GM10248 (cell line): ENCODE measurements around the gene CLCA1.

ENCODE experiments used
- CTCF ChIA-PET: fragments of 300-600 bp; sonication (Branson Sonifier 250); formaldehyde crosslinking; extraction: SDS; loops from one replicate; lab custom pipeline; 2021; ENCODE audit warnings: antibody characterized with exemption; lab: Yijun Ruan, JAX
- POLR2A ChIA-PET: fragments of 350-650 bp; sonication (Branson Sonifier 250); formaldehyde crosslinking; extraction: SDS; loops from one replicate; lab custom pipeline; 2020; ENCODE audit warnings: antibody characterized with exemption; lab: Yijun Ruan, JAX
- DNase-seq: peaks from one replicate; pipeline ENCODE4 v3.0.0; 2012; ENCODE audit errors: extremely low spot score
- TF ChIP-seq, protein P1 (sequence below): IDR thresholded peaks from 2 replicates; pipeline ENCODE4 v1.5.1; 2012; ENCODE audit warnings: mild to moderate bottlenecking, low read depth; ENCODE audit errors: extremely low read depth, missing control alignments, control extremely low read depth

The CLCA1 gene

DNA sequence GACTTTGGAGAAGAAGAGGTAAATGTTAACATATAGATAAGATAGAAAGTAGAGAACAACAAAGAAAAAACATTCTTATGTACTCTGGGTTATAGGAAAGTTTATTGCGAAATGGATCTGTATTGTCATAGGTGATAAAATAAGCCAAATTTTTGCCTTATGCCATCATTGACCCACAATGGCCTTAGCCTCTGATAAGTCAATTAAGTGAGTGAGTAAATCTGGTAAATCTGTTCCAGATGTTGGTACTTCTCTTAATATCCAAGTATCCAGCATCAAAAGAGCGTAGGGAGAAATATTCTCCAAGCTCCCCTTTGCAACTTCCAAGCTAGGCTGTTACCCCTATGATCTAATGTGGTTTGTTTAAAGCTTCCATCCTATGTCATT is 39.8 kb downstream of the CLCA1 start:
- ChIA-PET CTCF (interaction anchor here (0.6 to 6.1 kb wide), 11 partner anchors 9 to 625 kb away, joined by 3 to 41 read pairs (median 5); partner anchors contain the start of gene ODF2L), POLR2A (no interaction called here)
- TF ChIP-seq, protein P1, sequence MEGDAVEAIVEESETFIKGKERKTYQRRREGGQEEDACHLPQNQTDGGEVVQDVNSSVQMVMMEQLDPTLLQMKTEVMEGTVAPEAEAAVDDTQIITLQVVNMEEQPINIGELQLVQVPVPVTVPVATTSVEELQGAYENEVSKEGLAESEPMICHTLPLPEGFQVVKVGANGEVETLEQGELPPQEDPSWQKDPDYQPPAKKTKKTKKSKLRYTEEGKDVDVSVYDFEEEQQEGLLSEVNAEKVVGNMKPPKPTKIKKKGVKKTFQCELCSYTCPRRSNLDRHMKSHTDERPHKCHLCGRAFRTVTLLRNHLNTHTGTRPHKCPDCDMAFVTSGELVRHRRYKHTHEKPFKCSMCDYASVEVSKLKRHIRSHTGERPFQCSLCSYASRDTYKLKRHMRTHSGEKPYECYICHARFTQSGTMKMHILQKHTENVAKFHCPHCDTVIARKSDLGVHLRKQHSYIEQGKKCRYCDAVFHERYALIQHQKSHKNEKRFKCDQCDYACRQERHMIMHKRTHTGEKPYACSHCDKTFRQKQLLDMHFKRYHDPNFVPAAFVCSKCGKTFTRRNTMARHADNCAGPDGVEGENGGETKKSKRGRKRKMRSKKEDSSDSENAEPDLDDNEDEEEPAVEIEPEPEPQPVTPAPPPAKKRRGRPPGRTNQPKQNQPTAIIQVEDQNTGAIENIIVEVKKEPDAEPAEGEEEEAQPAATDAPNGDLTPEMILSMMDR: no peak
- no peak for DNase-seq

DNA sequence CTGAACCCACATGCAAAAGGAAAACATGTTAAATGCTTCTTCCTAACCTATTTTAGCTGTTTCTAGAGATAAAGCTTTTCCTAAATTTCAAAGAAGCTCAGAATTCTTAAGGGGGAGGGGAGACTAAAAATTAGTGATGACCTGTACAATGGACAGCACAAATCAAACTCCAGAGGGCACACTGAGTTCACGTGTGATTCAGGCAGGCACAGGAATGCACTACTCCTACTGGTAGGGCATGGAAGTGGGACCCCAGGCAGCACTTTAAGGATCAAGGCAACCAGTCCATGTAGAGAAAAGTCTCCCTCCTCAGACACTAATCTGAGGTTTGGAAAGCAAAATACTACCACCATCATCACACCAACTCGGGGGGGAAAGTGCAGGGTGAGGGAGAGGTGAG is 46.9 kb downstream of the CLCA1 start:
- POLR2A ChIA-PET: no interaction called here
- TF ChIP-seq, protein P1: no peak
- CTCF ChIA-PET: interaction anchor here (1.1 to 4.2 kb wide), 5 partner anchors 8 to 136 kb away, joined by 3 to 26 read pairs (median 6); no protein-coding TSS in a partner anchor
- no peak for DNase-seq

DNA sequence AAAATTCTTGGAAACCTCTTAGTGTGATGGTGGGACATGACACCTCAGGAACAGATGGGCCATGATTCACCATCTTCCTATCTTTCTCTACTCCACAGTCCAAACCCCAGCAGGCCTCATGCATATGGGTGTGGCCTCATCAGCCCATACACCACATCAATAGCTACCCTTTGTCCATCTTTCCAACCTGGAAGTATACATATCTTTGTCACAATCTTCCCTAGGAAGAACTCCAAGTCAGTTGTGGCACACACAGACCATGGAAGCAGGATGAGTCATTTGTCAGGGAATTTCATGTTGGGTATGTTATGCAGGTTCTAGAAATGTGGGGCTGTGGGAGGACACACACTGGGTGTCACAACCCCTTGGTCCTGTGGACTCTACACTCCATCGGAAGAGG is 47.6 kb downstream of the CLCA1 start:
- POLR2A ChIA-PET: no interaction called here
- TF ChIP-seq, protein P1: no peak
- DNase-seq: no peak
- CTCF ChIA-PET: interaction anchor here (1.6 to 4.2 kb wide), 3 partner anchors 9 to 136 kb away, joined by 4 to 26 read pairs (median 7); no protein-coding TSS in a partner anchor

DNA sequence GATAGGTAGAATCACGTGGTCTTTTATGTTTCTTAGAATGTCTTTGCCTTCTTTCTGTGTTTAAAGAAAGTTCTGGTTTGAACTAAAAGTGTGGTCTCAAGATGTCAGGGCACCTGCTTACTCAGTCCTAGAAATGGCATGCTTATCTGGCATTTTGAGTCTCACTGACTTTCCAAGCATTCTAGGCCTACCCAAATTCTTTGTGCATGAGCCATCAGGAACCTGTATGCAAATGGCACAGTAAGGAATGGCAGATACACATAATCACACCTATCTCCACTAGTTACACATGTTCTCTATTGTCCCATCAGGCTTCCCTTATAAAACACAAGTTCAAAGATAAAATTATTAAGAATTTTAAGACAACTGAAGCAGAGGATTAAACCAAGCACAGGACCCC is 48.6 kb downstream of the CLCA1 start:
- no peak for DNase-seq
- POLR2A ChIA-PET: no interaction called here
- TF ChIP-seq, protein P1: no peak
- CTCF ChIA-PET: interaction anchor here (1.6 to 4.2 kb wide), 3 partner anchors 9 to 16 kb away, joined by 4 to 26 read pairs (median 22); no protein-coding TSS in a partner anchor

DNA sequence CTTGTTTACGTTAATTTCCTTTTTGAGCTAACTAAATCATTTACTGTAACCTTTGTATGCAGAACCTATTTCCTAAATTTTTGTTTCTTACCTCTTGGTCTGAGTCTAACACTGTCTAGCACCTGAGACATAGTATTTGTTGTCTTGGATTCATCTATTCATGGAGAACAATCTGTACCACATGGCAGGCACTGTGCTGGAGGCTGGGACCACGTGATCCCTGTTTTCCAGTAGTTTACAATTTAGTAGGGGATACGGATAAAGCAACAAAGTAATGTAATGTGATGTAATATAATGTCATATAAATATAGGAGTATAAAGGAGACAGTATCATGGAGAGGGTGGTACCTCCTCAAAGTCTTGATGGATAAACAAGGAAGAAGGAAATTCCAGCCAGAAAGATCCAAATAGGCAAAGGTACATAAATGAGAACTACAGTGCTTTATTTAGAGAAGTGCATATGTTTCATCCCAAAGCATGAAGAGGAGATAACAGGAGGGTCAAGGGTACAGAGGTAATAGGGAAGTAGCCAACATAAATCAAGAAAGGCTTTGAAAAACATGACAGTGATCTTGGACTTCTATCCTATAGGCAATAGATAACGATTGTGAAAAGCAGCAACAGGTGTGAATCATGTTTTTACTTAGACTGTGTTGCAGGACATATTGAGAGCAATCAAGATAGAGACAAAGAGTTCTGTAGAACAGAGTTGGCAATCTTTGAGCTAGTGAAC is 52.2 kb downstream of the CLCA1 start:
- TF ChIP-seq, protein P1: no peak
- CTCF ChIA-PET: interaction anchor here (1.1 to 3.8 kb wide), 2 partner anchors 12 to 19 kb away, joined by 5 to 22 read pairs; no protein-coding TSS in a partner anchor
- POLR2A ChIA-PET: no interaction called here
- no peak for DNase-seq

DNA sequence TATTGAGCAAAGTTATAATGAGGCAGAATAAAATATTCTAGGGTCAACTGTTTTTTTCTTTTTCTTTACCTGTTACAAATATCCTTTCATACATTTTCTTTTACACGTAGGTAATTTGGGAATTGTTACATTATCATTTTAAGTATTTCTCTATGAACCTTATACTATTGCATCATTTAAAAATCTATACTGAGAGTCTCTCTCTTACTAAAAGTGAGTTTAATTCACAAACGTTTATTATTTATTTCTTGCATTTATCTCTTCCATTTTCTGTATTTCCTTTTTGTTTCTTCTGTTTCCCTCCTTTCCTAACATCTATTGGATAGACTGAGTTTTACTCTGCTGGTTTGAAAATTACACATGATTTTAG is 52.8 kb downstream of the CLCA1 start:
- CTCF ChIA-PET: no interaction called here
- no peak for DNase-seq
- POLR2A ChIA-PET: no interaction called here
- TF ChIP-seq, protein P1: no peak
